Pancreas (tissue), 10 donors: ENCODE measurements around the gene ATG10. TPM values are rescaled to one million over a fixed set of nuclear protein-coding genes. Genes with fewer than 3 reads are reported as not detected.

ENCODE experiments used
- ATAC-seq, 4 donors: fragments of 200-7000 bp; cut with Tn5 transposase; one replicate each; pipeline versions ENCODE4 v1.8.0 to v1.9.1; 2020; ENCODE audit warnings: mild to moderate bottlenecking in 4 of 4, moderate library complexity in 4 of 4
- DNase-seq, 6 donors: peaks; one replicate each; pipeline ENCODE4 v3.0.0-alpha.2; 2020
- FAIRE-seq: peaks from 2 replicates; lab custom pipeline; 2012; peaks lifted over from hg19 to GRCh38; lab: Jason Lieb, UNC
- H3K27ac ChIP-seq, 4 donors: fragments of 200-600 bp; sonication (generic); 1 replicate in 3 of 4; 2 replicates in 1 of 4; pipeline versions ENCODE4 v1.5.0 to v1.8.0; 2020
- H3K27me3 ChIP-seq, 4 donors: fragments of 200-600 bp; one replicate each; pipeline ENCODE4 v1.8.0; 2021
- H3K36me3 ChIP-seq, 3 donors: fragments of 200-600 bp; sonication (generic) in 1 of 3; one replicate each; pipeline versions ENCODE4 v1.5.0 to v1.8.0; 2020 to 2021
- H3K4me1 ChIP-seq, 3 donors: fragments of 200-600 bp; one replicate each; pipeline ENCODE4 v1.8.0; 2021
- H3K4me3 ChIP-seq, 4 donors: fragments of 200-600 bp; sonication (generic) in 2 of 4; one replicate each; pipeline versions ENCODE4 v1.5.0 to v1.8.0; 2020 to 2021
- H3K9me3 ChIP-seq, 4 donors: fragments of 200-600 bp; one replicate each; pipeline ENCODE4 v1.8.0; 2021
- CTCF ChIP-seq, 4 donors: fragments of 200-600 bp; sonication (generic) in 3 of 4; IDR thresholded peaks; one replicate each; pipeline versions ENCODE4 v1.5.0 to v1.8.0; 2021; ENCODE audit warnings: antibody characterized with exemption in 4 of 4
- WGBS, 2 donors: extraction: QIAGEN DNeasy Blood & Tissue Kit; methylation state at CpG; one replicate each; pipeline ENCODE4 v1.1.7; 2013; 5-methylcytosine and 5-hydroxymethylcytosine counted together
- intact Hi-C, 3 donors: fragments of 100-400 bp; cut with DNase I; formaldehyde crosslinking; loops; one replicate each; pipeline versions ENCODE4 v1.11.1 to v1.14.2; 2022
- polyA plus RNA-seq, 2 donors: library from polyadenylated mRNA; stranded (reverse); fragments of 200-250 nt; gene quantifications; one replicate each; pipeline ENCODE4 v1.2.3, GENCODE V29; 2013
- total RNA-seq, 6 donors: library from RNA; stranded (reverse); fragmentation: NEBNext Ultra II Directional in 4 of 6; extraction: Animal tissue kit (Norgen Biotek cat#: 25700) in 4 of 6; gene quantifications; one replicate each; pipeline versions ENCODE4 v1.2.1 to v1.2.4, GENCODE V29; 2021 to 2023
- donor health status: healthy with polysubstance abuse.
- donor health status: DM: no; HTN: no; CAD: no; lungs with moderate emphysema.
- donor health status: DM: no; HTN: no; CAD: no.
- donor health status: control.
- donor health status: control.
- donor health status: Bipolar disorder and iron deficiency.
- donor health status: DM: yes; HTN: yes; CAD: no.
- donor health status: DM: no; HTN: no; CAD: no.
- donor health status: DM: no; HTN: no; CAD: no.
- donor health status: DM: yes; HTN: yes; CAD: no.

ATG10 gene
- total and polyA plus RNA-seq, 8 donors, result 3.3 to 5.2 (median 3.5) TPM

- no peak for DNase-seq
- FAIRE-seq, result no peak
- intact Hi-C loops, result no loop called here
- 72 to 75% methylated on average over 8 of the region's 8 CpGs for WGBS, 2 donors
- H3K4me3 ChIP-seq, result no peak overlapping the region
- ATAC-seq, result no peak
- no peaks in the 10 kb centered on the region for H3K27me3 ChIP-seq
- H3K36me3 ChIP-seq, result no peaks in the 10 kb centered on the region
- no peaks in the 10 kb centered on the region for H3K4me1 ChIP-seq
- no peaks in the 10 kb centered on the region for H3K9me3 ChIP-seq
- no peak overlapping the region for H3K27ac ChIP-seq
- no peak for TF ChIP-seq CTCF (IDR thresholded peaks at IDR 0.05)
These were observed 204.4 kb downstream of the ATG10 start for GRCh38 chr5:82176115-82176814.

GRCh38 chr5:82178378-82178777, 206.6 kb downstream of the ATG10 start:
- Histone ChIP-seq H3K27ac (no peak overlapping the region), H3K4me1 (no peaks in the 10 kb centered on the region), H3K36me3 (no peaks in the 10 kb centered on the region), H3K27me3 (no peaks in the 10 kb centered on the region), H3K4me3 (no peak overlapping the region), H3K9me3 (no peaks in the 10 kb centered on the region)
- no peak for ATAC-seq
- intact Hi-C loops, result no loop called here
- no peak for FAIRE-seq
- DNase-seq, result no peak
- no peak for TF ChIP-seq CTCF (IDR thresholded peaks at IDR 0.05)
- WGBS, 2 donors, result 98% methylated on average over 3 of the region's 3 CpGs

- Histone ChIP-seq H3K9me3 (no peaks in the 10 kb centered on the region), H3K36me3 (no peaks in the 10 kb centered on the region), H3K27ac (no peak overlapping the region), H3K27me3 (no peaks in the 10 kb centered on the region), H3K4me1 (no peaks in the 10 kb centered on the region), H3K4me3 (no peak overlapping the region)
- WGBS, 2 donors, result 92 to 94% methylated on average over 2 of the region's 2 CpGs
- FAIRE-seq (no peak), ATAC-seq (no peak), DNase-seq (no peak)
- intact Hi-C loops, result no loop called here
- TF ChIP-seq CTCF (IDR thresholded peaks at IDR 0.05), result no peak
These were observed 210.8 kb downstream of the ATG10 start for GRCh38 chr5:82182662-82183061.

- no peak overlapping the region for H3K4me3 ChIP-seq
- H3K9me3 ChIP-seq, result no peaks in the 10 kb centered on the region
- no peaks in the 10 kb centered on the region for H3K4me1 ChIP-seq
- H3K27ac ChIP-seq, result no peak overlapping the region
- DNase-seq (no peak), FAIRE-seq (no peak), ATAC-seq (no peak)
- no peaks in the 10 kb centered on the region for H3K27me3 ChIP-seq
- intact Hi-C loops, result no loop called here
- no peaks in the 10 kb centered on the region for H3K36me3 ChIP-seq
- 91 to 93% methylated on average over 1 of the region's 1 CpG for WGBS, 2 donors
- no peak for TF ChIP-seq CTCF (IDR thresholded peaks at IDR 0.05)
These were observed 212.0 kb downstream of the ATG10 start for GRCh38 chr5:82183828-82184227.

GRCh38 chr5:82185851-82186250, 214.0 kb downstream of the ATG10 start:
- no peak overlapping the region for H3K27ac ChIP-seq
- H3K36me3 ChIP-seq, result no peaks in the 10 kb centered on the region
- H3K4me1 ChIP-seq, result no peaks in the 10 kb centered on the region
- 84 to 88% methylated on average over 2 of the region's 2 CpGs for WGBS, 2 donors
- H3K9me3 ChIP-seq, result no peaks in the 10 kb centered on the region
- intact Hi-C loops, result no loop called here
- H3K27me3 ChIP-seq, result no peaks in the 10 kb centered on the region
- DNase-seq (no peak), ATAC-seq (no peak), FAIRE-seq (no peak)
- no peak for TF ChIP-seq CTCF (IDR thresholded peaks at IDR 0.05)
- no peak overlapping the region for H3K4me3 ChIP-seq
